GM03348 (cell line): Measurements from ENCODE around the gene GPM6B.
A peak's percentile ranks its signal among the peaks of the same experiment; 100 is the strongest.

Source experiments
- DNase-seq: peaks from one replicate; pipeline ENCODE4 v3.0.0; 2012; ENCODE audit warnings: low spot score

GPM6B gene

DNA sequence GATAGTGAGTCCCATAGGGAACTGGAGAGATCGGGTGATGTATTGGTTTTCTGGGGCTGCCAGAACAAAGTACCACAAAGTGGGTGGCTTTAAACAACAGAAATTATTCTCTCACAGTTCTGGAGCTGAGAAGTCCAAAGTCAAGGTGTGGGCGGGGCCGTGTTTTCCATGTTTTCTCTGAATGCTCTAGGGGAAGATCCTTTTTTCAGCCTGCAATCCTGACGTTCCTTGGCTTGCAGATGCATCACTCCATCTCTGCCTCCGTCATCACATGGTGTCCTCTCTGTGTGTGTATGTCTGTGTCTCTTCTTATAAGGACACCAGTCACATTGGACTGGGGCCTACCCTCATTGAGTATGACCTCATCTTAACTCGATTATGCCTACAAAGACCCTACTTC is 7.9 kb upstream of the GPM6B start:
- DNase-seq = no peak

DNA sequence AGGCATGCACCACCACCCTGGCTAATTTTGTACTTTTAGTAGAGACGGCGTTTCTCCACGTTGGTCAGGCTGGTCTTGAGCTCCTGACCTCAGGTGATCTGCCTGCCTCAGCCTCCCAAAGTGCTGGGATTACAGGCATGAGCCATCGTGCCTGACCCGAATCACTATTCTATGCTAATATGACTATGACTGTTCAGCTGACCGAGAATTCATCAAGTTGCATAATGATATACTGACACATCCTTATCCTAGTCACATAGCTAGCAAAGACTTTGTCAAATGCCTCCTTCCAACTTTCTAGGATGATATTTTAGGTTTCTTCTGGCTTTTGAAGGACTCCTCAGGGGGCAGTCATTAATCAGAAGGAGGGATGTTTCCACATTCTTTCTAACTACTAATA is 4.8 kb upstream of the GPM6B start:
- no peak for DNase-seq

DNA sequence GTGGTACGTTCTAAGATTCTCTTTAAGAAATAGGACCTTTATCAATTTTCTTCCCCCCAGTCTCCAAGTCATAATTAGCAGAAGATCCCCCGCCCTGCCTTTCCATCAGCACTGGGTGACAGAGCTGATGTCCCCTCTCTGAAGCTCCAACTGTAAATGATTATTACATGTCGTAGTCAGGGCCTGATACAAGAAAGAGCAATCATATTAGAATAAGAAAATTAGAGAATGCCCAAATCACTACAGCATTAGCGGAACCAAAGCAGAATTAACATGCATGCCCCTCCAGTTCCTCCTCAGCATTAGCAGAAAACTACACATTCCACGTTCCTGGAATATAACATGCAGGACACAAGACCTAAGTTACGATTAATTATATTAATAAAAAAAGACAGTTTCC is 717 bp downstream of the GPM6B start:
- no peak for DNase-seq

DNA sequence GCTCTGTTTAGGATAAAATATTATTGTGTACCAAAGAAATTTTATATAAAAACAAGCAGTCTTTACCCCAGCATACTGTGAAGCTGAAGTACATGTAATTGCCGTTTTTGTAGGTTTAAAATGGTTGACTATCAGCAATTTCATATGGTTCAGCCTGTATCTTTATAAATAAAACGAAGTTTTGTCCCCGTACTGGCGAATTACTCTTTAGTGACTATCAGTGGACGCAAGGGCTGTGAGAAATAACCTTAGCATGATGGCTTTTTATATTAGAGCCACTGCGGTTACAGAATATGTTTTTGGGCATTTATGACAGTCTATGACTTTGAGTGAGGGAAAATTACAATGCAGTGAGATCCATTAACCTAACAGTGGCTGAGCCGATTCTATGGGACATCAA is 1.2 kb downstream of the GPM6B start:
- no peak for DNase-seq

DNA sequence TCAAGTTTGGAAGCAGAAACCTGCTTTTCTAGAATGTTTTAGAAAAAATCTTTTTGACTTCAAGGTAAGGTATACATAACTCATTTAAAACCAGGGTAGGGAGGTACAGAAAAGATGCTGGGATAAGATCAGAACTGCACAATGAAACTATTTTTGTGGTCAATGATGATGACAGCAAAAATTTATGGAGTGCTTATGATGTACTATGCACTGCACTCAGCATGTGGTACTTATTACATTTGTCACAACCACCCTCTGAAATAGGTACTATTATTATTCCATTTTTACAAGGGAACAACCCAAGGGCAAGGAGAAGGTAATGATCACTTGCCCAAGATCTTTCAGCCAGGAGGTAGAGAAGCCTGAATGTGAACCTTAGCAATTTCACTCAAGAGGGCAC is 8.0 kb downstream of the GPM6B start:
- no peak for DNase-seq

DNA sequence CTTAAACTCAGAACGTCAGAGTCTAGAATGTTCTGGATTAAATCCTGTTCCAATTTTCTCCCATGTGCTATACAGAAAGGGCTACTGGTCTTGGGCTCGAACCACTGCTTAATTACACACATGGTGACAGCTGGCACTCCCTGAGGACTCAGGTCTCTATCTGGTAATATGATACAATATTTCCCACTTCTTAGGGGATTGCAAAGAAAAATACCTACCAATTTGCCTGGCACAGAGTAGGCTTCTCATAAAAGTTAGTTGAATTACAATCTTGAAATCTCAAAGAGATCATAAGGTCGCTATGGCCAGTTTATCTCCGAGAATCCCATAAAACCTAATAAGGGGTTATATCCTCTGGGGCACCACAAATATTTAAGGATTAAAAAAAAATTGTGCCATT is 8.6 kb downstream of the GPM6B start:
- DNase-seq = no peak

DNA sequence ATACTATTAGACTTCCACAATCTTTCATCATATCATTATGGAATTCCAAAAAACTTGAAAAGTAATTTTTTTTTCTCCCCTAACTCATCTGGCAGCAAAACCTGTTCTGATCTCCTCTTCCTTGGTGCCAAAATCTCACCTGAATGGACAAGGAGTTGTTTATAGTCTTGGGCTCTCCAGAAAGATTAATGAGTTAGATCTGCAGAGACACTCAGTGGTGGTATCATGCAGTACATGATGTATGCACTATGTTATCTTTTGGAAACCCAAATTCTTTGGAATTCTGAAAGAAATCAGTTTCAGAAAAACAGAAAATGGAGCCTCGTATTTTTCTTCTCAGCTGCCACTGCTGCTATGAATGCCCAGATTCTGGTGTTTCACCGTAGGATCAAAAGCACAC is 11.7 kb downstream of the GPM6B start:
- no peak for DNase-seq

DNA sequence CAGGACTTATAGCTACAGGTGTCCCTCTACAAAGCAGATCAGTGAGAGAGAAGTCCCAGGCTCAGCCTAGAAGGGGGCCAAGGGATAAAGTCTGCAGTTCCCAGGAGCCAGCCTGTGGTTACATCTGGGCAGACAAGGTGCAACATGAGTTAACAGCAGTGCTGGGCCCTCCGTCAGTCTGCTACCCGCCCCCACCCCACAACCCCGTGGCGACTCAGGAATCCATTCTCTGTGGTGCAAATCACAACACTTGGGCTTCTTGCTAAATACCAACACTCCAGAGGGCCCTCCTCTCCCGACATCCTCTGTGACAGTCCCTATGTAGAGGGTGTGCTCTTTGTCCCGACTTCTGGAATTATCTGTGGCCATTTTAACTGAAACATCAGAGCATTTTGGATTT is 13.8 kb downstream of the GPM6B start:
- DNase-seq = no peak

DNA sequence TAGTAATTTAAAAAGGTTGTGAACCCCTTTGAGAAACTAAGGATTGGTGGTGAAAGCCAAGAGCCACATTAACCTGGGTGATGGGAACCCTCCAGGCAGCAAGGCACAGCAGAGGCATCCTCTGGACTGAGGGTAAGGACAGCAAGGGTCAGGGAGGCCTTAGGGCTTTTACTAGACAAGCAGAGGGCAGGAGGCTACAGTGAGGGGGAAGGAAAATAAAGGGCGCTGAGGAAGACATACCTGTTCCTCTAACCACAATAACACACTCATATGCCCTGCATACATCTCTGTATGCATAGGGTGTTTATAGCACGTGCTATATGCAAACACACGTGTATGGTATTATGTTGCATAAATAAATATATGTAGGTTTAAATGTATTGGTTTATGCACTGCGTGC is 18.7 kb downstream of the GPM6B start:
- DNase-seq = no peak

DNA sequence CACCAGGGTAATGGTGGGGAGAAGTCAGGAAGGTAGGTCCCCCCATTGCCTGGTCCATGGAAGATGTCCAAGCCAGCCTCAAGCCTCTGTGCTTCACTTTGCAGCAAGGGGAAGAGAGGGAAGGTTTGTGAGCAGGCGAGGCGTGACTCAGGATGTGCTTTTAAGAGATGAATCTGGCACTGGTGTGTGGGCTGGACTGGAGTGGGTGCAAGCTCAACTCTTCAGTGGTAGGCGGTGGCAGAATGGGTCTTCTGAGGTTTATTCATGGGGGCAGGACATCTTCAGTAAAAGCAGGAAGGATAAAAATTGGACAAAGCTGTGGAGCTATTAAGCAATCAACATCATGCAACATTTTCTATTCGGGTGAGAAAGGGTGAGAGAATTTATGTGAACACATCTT is 19.4 kb downstream of the GPM6B start:
- DNase-seq = no peak

DNA sequence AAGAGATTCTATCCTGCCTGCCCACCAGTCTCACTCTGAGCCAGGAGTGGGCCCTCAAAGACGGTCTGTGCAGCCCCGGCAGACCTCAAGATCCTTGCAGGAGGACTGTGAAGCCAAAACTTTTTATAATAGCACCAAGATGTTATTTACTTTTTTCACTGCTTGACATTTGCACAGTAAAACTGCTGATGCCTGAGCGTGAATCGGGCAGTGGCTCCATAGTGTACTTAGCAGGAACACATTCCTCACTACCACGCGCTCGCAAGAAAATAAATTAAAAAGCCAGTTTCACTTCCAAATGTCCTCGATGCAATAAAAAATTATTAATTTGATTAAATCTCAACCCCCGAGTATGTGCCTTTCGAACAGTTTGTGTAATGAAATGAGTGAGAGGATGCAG is 22.5 kb downstream of the GPM6B start:
- no peak for DNase-seq

DNA sequence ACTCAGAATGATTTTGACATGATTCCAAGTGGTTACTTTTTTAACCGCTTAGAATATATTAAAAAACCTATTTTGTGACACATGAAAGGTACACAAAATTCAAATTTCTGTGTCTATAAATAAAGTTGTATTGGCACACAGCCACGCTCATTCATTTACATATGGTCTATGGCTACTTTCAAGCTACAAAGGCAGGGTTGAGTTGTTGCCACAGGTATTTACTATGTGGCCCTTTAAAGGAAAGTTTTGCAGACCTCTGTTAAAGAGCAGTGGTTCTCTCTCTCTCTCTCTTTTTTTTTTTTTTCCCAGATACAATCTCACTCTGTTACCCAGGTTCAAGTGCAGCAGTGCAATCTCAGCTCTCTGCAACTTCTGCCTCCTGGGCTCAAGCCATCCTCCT is 23.0 kb downstream of the GPM6B start:
- DNase-seq = no peak

DNA sequence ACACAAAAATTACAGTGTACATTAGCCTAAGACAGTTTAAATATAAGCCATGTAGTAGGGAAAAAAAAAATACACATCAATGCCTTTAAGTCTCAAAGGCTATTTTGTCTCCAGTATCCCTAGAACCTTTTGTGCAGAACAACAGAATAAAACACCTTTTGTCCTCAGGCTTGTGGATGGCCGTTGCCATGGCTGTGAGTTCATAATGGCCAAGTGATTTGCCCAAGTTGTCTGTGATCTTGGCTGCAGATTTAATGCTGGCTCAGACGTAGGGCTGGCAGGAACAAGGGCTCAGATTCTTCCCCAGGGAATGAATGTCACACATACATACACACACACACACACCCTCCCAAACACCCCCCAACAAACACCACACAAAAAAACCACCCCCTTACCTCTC is 25.3 kb downstream of the GPM6B start:
- no peak for DNase-seq

DNA sequence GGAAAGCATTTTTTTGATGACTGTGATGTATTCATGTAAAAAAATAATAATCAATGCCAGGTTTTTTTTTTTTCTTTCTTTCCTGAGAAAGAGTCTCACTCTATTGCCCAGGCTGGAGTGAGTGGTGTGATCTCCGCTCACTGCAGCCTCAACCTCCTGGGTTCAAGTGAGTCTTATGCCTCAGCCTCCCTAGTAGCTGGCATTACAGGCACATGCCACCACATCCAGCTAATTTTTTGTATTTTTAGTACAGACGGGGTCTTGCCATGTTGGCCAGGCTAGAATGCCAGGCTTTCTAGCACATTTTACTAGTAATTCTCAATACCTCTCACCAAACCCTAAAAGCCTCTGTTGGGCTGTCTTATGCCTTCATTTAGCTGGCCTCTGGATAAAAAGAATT is 25.7 kb downstream of the GPM6B start:
- no peak for DNase-seq

DNA sequence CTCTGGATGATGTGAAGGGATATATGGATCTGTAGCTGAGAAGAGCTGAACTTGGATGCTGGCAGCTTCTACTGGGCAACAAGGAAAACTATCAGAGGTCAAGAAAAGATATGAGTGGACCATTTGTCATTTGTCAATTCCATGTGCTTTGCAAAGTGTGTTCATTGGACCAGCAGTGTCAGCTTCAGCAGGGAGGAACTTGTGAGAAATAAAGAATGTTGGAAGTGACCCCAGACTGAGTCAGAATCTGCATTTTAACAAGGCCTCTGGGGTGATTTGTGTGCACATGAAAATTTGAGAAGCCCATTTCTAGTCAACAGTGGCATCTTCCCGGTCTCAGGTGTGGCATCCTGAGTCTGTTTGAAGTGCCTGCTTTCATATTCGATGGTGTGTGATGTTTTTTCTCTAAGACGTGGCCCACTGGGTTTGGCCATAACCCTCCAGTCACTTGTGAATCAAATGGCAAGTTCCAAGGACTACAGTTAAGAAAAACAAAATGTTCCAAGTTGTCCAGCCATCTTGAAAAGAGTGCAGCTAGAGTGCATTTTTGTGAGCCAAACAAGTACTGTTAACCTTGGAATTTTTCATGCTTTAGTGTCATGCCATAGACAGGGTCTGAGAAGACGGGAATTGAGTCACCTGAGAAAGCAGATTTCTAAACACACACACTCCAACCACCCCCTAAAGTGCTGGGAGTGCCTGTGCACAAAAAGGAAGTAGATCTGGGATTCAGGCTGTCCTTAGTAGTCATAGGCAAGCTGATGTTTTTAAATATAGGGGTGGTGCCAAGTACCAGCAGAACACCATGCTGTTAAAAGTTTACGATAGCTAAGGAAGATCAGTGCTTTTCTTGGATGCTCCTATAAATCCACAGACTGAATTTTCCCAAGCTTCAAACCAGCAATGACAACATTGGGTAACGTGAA is 26.4 kb downstream of the GPM6B start:
- DNase-seq = no peak

DNA sequence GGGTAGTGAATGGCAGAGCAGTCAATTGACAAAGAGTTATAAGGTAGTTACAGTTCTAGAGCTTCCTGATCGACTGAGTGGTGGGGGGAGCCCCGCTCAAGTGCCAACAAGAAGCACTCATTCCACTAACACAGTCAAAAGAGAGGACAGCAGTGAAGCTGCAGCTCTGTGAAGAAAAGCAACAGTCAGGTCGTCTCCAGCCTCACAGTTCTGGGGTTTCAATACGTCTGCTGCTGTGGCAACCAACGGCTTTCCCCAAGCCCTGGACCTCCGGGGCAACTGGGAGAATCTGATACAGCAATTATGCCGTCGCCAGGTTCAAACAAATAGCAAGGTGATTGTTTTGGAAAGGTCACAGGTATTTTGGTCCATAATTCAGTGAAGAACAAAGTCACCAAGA is 30.8 kb downstream of the GPM6B start:
- no peak for DNase-seq

DNA sequence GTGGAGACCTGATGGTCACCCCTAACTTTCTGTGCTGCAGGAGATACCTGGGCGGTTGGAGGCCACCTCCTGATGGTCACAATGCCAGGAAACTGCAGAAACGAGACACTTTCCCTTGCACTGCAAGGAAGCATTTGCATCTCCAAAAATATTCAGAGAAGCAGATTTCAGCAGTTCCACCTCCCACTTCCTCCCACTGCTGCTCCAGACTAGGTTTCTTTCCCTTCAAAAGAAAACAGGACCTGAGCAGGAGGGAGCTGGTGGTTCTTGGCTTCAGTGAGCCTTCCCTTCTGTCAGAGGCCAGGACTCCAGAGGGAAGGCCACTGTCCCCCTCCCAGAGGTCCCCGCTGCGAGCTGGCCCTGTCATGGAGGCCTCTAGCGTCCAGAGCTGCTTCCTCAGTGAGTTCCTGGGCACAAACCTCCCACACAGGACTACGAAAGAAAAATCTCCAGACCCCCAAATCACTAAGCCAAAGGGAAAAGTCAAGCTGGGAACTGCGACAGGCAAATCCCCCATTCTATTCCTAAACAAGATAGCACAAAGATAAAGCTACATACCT is 35.9 kb downstream of the GPM6B start:
- no peak for DNase-seq

DNA sequence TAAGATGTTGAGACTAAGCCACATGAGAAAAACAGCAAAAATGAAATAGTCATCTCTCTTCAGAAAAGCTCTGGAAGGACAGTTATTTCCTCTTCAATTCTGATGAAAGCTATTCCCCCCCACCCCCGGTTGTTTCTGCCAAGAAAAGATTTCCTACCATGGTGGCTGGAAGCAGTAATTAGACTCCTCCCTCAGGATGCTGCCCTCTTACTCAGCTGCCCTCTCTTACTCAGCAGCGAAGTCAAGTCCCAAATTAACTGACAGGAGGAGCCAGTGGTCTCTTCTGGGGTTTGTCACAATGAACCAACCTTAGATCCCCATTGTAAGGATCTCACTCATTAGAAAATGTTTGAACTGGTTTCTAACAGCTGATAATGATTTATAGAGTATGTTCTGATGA is 38.0 kb downstream of the GPM6B start:
- DNase-seq = peak; percentile 33

DNA sequence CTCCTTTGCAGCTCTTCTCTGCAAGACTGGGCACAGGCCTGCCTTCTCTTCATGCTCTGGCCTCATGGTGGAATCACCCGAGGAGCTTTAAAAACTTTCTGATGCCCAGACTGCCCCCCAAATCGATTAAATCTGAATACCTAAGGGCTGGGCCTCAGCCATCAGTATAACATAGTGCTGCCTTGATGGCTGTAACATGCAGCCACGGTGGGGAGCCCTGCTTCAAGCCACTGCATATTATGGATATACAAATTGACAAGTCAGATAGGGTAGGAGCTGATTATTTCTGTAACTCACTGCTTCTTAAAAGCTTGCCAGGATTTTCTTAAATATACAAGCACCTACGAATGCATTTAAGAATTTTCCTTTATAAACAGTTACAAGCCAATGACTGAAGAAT is 40.5 kb downstream of the GPM6B start:
- no peak for DNase-seq

DNA sequence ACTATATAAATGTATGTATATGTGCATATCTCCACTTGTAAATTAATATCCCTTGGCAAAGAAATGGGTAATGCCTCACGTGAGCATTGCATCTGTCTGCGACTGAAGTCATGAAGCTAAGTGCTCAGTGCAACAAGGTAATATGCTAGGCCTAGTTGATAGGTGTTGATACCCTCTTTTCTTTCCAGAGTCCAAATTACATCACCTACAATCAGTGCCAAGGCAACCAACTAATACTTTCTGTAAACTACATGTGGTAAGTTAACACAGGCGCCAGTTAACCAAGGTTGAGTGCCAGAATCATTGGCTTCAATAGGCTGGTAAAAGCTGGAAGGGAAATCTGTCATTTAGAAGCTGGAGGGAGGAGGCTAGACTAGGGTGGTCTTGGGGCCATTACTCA is 41.1 kb downstream of the GPM6B start:
- no peak for DNase-seq

DNA sequence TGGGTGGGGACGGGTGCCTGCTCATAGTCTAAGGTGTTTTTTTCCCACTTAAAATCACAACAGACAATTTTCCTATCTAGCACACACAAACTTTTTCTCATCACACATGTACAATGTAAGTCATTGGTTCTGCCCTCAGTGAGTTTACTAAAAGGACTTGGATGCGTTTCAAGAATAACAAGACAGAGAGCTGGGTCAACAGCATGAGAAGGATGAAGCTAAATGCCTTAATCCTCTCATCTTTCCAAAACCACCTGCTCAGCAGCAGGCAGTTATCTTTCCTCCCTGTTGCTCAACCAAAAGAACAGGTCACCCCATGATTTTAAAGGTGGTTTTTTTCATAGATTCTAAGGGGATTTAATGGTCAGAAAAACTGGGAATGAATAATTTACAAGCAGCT is 42.2 kb downstream of the GPM6B start:
- no peak for DNase-seq

DNA sequence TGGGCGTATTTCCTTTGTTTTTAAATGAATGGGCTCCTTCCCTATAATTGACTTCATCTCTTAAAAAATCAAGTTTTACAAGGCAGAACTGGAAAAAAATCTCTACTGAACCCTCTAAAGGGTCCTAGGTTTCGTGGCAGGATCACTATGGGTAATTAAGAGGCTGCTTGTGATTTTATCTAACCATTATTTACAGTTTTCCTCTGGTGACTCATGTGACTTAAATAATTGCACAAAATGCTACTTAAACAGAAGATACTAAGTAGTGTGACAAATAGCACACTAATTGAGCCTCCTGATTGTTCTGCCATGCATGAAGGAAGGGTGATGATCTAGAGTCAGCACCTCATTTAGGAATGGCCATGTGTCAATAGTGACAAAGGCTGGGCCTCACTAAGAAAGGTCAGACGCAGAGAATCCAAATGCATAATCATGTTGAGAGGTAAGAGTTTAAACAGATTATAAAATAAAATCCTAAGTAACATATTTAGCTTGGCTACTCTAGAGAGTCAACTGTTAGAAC is 46.8 kb downstream of the GPM6B start:
- DNase-seq = no peak

DNA sequence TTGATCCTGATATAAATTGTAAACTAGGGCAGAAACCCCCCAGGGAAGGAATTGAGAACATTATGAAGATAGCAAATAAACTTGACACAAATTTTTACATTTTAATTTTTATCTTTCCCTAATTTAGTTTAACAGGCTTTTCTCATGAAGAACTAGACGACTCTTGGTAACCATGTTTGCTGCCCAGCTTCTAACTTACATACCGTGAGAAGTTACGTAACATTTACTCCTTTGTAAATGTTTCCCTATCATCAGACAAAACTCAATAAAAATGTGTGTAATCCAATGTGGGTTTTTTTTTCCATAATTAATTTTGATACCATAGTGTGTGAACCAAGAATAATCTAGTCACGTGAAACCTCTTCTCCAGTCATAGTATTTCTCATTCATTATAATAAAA is 48.0 kb downstream of the GPM6B start:
- no peak for DNase-seq

DNA sequence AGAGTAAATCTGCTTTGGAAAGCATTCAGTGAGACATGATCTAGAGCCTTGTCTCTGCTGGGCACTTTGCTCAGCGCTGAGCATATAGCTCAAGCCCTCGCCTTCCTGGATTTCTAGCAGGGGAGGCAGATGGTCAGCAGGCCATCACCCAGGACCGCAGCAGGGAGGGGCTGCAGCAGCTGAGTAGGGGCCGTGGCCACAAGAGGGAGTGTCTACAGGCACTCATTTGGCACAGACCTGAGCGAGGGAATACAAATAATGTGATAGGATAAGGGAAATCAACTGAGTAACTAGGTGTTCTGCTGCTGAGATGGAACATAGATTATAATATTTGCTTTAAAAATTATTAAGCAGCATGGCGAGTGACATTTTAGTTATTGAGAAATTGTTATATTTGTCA is 52.1 kb downstream of the GPM6B start:
- DNase-seq = no peak
